GM19193 (cell line): ENCODE results near the gene FOXRED2.

Source experiments
- POLR2A ChIP-seq: IDR thresholded peaks from 4 replicates; pipeline ENCODE4 v1.6.1; 2011; ENCODE audit not compliant: insufficient read depth, insufficient read length; ENCODE audit errors: extremely low read depth

FOXRED2 gene

DNA sequence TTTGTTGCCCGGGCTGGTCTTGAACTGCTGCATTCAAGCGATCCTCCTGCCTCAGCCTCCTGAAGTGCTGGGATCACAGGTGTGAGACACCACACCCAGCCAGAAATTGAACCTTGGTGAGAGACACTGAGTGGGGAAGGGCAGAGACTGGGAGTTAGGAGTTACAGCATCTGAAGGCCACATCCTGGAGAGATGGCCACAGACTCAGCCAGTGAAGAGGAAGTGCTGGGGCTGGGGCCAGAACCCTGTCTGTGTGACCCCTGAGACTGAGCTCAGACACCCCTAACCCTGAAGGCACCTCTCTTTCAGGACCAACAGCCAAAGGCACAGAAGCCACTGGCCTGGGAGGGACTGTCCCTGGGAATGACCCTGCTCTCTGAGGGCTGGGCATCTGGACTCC, 59.2 kb downstream of the FOXRED2 start:
- TF ChIP-seq POLR2A: no peak

DNA sequence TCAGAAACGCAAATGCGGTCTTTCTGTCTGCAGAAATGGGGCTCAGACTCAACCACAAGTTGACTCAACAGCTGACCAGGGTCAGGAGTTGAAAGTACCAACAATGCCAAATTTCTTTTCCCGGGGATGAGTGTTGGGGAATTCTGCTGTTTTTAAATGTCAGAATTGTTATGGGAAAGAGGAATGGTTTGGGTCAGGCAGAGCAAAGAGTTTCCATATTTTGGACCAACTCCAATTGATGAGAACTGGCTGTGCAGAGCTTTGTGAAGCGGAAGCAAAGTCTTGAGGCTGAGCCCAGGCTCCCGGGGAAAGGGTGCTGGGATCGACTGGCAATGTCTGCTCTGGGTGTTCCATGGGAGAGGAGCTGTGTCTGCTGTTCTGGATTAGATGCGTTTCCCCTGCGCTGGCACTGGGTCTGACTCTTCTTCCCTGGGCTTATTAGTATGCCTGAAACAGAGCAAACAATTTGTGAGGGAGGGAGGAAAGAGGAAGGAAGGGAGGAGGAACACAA, 61.6 kb downstream of the FOXRED2 start:
- TF ChIP-seq POLR2A: no peak

GRCh38 chr22:36443198-36443770, 63.6 kb downstream of the FOXRED2 start:
- TF ChIP-seq POLR2A: no peak

- no peak for TF ChIP-seq POLR2A
Observed at GRCh38 chr22:36442506-36443197, 64.2 kb downstream of the FOXRED2 start.

GRCh38 chr22:36440429-36441002, 66.3 kb downstream of the FOXRED2 start:
- no peak for TF ChIP-seq POLR2A

DNA sequence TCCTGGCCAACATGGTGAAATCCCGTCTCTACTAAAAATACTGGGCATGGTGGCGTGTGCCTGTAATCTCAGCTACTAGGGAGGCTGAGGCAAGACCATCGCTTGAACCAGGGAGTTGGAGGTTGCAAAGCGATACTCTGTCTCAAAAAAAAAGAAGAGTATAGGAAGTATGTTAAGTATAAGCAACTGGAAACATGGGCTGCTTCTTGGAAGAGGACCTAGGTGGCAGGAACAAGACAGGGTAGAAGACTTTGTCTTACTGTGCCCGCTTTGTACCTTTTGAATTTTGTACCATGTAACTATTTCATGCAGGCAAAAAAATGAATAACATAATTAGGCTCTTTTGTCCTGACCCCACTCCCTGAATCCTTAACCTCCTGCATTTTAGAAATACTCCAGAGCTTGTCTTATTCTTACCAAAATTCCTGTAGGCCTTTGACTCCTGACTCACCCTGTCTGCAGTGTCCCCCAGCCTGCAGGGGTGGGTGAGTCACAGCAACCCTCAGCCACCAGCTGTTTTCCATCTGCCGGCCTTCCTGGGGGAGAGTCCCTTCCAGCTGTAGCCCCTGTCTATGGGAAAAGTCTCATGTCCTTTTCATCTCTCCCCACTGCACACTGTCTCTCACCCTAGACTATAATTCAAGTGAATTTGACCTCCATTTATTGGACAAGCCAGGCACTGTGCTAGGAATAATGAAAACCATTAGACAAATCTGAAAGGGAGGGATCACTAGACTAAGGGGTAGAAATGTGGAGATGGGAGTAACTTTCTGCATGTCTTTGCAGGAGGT, 67.2 kb downstream of the FOXRED2 start:
- TF ChIP-seq POLR2A: no peak
